Nephron (organoid): ENCODE results near the gene PRPSAP2.
"Not testable (repeated sequence)": the region's sequence is repeated elsewhere in the genome, so short reads cannot be mapped to it uniquely, and the experiment has no call there.

Experiments
- H3K27ac Mint-ChIP-seq, 3 experiments: 2 replicates each; pipeline ENCODE4 v1.8.0; 2020; ENCODE audit warnings: mixed read lengths in 3 of 3, mild to moderate bottlenecking in 2 of 3, moderate library complexity in 1 of 3
- H3K27me3 Mint-ChIP-seq: 2 replicates; pipeline ENCODE4 v1.8.0; 2021; ENCODE audit warnings: low read depth, mild to moderate bottlenecking, moderate library complexity, mixed read lengths
- H3K36me3 Mint-ChIP-seq: 2 replicates; pipeline ENCODE4 v1.8.0; 2020; ENCODE audit warnings: low read depth, mixed read lengths
- H3K4me1 Mint-ChIP-seq: 2 replicates; pipeline ENCODE4 v1.8.0; 2020; ENCODE audit warnings: mixed read lengths
- H3K4me3 Mint-ChIP-seq, 3 experiments: 2 replicates each; pipeline ENCODE4 v1.8.0; 2020; ENCODE audit warnings: mild to moderate bottlenecking in 3 of 3, mixed read lengths in 3 of 3, moderate library complexity in 2 of 3
- H3K9me3 Mint-ChIP-seq: 2 replicates; pipeline ENCODE4 v1.8.0; 2020; ENCODE audit warnings: mixed read lengths
- TF ChIP-seq, protein P1 (sequence below), 3 experiments: fragments of 200-600 bp; sonication (generic); IDR thresholded peaks; one replicate each; pipeline ENCODE4 v1.5.0; 2021; ENCODE audit warnings: antibody characterized with exemption in 3 of 3; ENCODE audit not compliant: unreplicated experiment in 3 of 3

The PRPSAP2 gene

DNA sequence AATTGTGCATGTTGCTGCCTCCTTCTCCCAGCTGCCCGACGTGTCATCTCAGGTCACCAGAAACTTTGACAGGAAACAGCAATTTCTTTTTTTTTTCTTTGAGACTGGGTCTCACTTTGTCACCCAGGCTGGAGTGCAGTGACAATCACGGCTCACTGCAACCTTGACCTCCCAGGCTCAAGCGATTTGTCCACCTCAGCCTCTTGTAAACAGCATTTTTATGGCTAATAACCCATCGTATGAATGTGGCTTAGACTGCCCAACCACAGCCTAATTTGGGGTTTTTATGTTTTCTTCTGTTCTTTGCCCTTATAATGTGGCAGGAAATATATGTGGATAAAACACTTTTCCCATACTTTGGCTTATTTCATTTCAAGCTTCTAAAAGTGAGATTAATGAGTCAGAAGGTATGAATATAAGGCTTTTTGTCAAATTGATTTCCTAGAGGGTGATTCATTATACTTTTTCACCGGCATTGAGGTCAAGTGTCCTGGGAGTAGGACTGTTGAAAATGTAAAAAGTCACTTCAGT is 63.0 kb downstream of the PRPSAP2 start:
- no peaks in the 10 kb centered on the region for H3K4me1 Mint-ChIP-seq
- H3K4me3 Mint-ChIP-seq: no peak overlapping the region

DNA sequence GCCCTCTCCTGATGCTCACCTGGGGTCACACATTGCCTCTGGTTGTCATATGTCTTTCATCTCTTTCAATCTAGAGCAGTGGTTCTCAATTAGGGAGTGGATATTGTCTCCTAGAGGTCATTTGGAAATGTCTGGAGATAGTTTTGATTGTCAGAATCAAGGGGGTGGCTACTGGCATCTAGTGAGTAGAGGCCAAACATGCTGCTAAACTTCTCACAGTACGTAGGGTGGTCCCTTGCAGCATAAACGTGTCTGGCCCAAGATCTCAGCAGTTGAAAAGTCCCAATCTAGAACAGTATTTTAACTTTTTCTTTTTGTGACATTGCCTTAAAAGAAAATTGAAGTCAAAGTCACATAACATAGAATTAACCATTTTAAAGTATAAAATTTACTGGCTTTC is 63.6 kb downstream of the PRPSAP2 start:
- Mint-ChIP-seq H3K9me3 (no peaks in the 10 kb centered on the region), H3K27ac (peak overlapping the region in 2 of 3 experiments; percentile 20 to 37), H3K4me1 (no peaks in the 10 kb centered on the region), H3K36me3 (peaks cover 38% of the 10 kb centered on the region), H3K4me3 (no peak overlapping the region), H3K27me3 (no peaks in the 10 kb centered on the region)
- TF ChIP-seq, protein P1, sequence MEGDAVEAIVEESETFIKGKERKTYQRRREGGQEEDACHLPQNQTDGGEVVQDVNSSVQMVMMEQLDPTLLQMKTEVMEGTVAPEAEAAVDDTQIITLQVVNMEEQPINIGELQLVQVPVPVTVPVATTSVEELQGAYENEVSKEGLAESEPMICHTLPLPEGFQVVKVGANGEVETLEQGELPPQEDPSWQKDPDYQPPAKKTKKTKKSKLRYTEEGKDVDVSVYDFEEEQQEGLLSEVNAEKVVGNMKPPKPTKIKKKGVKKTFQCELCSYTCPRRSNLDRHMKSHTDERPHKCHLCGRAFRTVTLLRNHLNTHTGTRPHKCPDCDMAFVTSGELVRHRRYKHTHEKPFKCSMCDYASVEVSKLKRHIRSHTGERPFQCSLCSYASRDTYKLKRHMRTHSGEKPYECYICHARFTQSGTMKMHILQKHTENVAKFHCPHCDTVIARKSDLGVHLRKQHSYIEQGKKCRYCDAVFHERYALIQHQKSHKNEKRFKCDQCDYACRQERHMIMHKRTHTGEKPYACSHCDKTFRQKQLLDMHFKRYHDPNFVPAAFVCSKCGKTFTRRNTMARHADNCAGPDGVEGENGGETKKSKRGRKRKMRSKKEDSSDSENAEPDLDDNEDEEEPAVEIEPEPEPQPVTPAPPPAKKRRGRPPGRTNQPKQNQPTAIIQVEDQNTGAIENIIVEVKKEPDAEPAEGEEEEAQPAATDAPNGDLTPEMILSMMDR (IDR thresholded peaks at IDR 0.05; ENCODE audit: unreplicated experiment in 3 of 3): no peak

More for the DNA sequence above, 63.0 kb downstream of the PRPSAP2 start:
- no peaks in the 10 kb centered on the region for H3K9me3 Mint-ChIP-seq
- TF ChIP-seq, protein P1 (IDR thresholded peaks at IDR 0.05; ENCODE audit: unreplicated experiment in 3 of 3): no peak
- H3K27ac Mint-ChIP-seq: peak overlapping the region in 1 of 3 experiments; percentile 37
- no peaks in the 10 kb centered on the region for H3K27me3 Mint-ChIP-seq
- H3K36me3 Mint-ChIP-seq: peaks cover 43% of the 10 kb centered on the region

DNA sequence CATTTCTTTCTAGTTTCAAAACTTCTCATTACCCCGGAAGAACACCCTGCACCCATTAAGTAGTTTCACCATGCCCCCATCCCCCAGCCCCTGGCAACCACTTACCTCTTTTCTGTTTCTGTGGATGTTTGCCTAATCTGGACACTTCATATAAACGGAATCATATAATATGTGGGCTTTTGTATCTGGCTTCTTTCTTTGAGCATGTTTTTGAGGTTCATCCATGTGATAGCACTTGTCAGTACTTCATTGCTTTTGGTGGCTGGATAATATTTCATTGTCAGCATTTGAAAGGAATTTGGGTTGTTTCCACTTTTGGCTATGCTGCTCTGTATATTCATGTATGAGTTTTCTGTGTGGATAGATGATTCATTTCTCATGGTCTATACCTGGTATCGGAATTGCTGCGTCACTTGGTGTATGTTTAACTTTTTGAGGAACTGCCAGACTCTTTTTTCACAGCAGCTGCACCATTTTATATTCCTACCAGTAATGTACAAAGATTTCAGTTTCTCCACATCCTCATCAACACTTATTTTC is 64.1 kb downstream of the PRPSAP2 start:
- H3K27me3 Mint-ChIP-seq: no peaks in the 10 kb centered on the region
- peaks cover 33% of the 10 kb centered on the region for H3K36me3 Mint-ChIP-seq
- no peak overlapping the region for H3K4me3 Mint-ChIP-seq
- H3K4me1 Mint-ChIP-seq: no peaks in the 10 kb centered on the region
- TF ChIP-seq, protein P1 (IDR thresholded peaks at IDR 0.05; ENCODE audit: unreplicated experiment in 3 of 3): no peak
- H3K27ac Mint-ChIP-seq: peak overlapping the region in 1 of 3 experiments; percentile 20
- H3K9me3 Mint-ChIP-seq: no peaks in the 10 kb centered on the region

DNA sequence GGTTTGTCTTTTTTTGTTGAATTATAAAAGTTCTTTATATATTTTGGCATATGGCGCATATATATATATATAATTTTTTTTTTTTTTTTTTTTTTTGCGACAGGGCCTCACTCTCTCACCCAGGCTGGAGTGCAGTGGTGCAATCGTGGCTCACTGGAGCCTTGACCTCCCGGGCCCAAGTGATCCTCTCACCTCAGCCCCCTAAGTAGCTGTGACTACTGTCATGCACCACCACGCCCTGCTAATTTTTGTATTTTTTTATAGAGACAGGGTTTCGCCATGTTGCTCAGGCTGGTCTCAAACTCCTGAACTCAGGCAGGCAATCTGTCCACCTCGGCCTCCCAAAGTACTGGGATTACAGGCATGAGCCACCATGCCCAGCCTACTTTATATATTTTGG is 64.7 kb downstream of the PRPSAP2 start:
- H3K27ac Mint-ChIP-seq, H3K27me3 Mint-ChIP-seq, H3K4me1 Mint-ChIP-seq, H3K9me3 Mint-ChIP-seq, H3K4me3 Mint-ChIP-seq: not testable (repeated sequence)
- peaks cover 31% of the 10 kb centered on the region for H3K36me3 Mint-ChIP-seq

DNA sequence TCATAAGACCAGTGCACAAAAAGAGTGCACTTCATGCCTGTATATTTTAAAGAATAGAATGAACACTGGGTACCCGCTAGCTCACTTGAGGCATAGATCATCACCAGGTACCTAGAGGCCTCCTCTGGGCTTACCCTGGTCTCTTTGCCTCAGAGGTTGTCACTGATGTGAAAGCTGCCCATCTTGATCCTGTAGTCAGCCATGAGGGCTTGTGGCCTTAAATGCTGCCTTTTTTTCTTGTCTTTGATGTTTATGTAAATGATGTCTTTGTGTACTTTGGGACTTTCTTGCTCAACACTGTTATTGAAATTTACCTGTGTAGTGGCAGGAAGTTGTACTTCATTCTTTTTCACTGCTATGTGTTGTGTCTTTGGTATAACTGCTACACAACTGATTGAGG is 67.3 kb downstream of the PRPSAP2 start:
- Mint-ChIP-seq H3K27ac (no peak overlapping the region), H3K9me3 (no peaks in the 10 kb centered on the region), H3K27me3 (no peaks in the 10 kb centered on the region), H3K4me1 (no peaks in the 10 kb centered on the region), H3K4me3 (no peak overlapping the region), H3K36me3 (peaks cover 31% of the 10 kb centered on the region)
- TF ChIP-seq, protein P1 (IDR thresholded peaks at IDR 0.05; ENCODE audit: unreplicated experiment in 3 of 3): no peak

DNA sequence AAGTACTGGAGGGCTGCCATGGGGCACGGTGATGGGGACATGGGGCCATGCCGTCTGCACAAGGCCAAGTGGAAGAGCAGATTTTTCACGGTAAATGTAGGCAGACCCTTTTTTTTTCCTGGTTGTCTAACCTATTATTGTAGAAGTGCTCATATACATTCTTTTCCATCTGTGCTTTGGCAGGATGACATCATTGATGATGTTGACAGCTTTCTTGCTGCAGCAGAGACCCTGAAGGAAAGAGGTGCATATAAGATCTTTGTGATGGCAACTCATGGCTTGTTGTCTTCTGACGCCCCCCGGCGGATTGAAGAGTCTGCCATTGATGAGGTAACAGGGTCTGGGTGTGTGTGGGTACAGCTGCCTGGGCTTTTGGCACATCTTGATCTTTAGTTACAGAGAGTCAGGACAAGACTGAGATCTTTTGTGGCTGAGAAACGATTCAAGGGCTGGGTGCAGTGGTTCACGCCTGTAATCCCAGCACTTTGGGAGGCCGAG is 70.7 kb downstream of the PRPSAP2 start:
- Mint-ChIP-seq H3K4me3 (no peak overlapping the region), H3K27me3 (no peaks in the 10 kb centered on the region), H3K27ac (no peak overlapping the region), H3K36me3 (peaks cover 53% of the 10 kb centered on the region), H3K9me3 (no peaks in the 10 kb centered on the region), H3K4me1 (no peaks in the 10 kb centered on the region)
- TF ChIP-seq, protein P1 (IDR thresholded peaks at IDR 0.05; ENCODE audit: unreplicated experiment in 3 of 3): no peak
